ENCODE data around the gene MAPK1.
"Not testable (repeated sequence)": the region's sequence is repeated elsewhere in the genome, so short reads cannot be mapped to it uniquely, and the experiment has no call there.

MAPK1 gene

GRCh38 chr22:21841422-21841821 is 26.0 kb downstream of the MAPK1 start:
- Mint-ChIP-seq H3K27ac (no peak overlapping the region), H3K4me3 (no peak overlapping the region), H3K4me1 (ENCODE audit: low read depth) (peaks cover 15% of the 10 kb centered on the region), H3K27me3 (ENCODE audit: low read depth) (no peaks in the 10 kb centered on the region), H3K36me3 (ENCODE audit: low read depth) (peaks cover 5% of the 10 kb centered on the region), H3K9me3 (no peaks in the 10 kb centered on the region)

- H3K4me1 Mint-ChIP-seq (ENCODE audit: low read depth) = peaks cover 16% of the 10 kb centered on the region
- no peaks in the 10 kb centered on the region for H3K27me3 Mint-ChIP-seq (ENCODE audit: low read depth)
- no peak overlapping the region for H3K27ac Mint-ChIP-seq
- H3K4me3 Mint-ChIP-seq = no peak overlapping the region
- H3K9me3 Mint-ChIP-seq = no peaks in the 10 kb centered on the region
- H3K36me3 Mint-ChIP-seq (ENCODE audit: low read depth) = peaks cover 5% of the 10 kb centered on the region
Measured at GRCh38 chr22:21840236-21840823, 27.1 kb downstream of the MAPK1 start.

GRCh38 chr22:21839765-21840140 is 27.7 kb downstream of the MAPK1 start:
- Mint-ChIP-seq H3K4me3 (no peak overlapping the region), H3K4me1 (ENCODE audit: low read depth) (peaks cover 19% of the 10 kb centered on the region), H3K9me3 (no peaks in the 10 kb centered on the region), H3K27ac (no peak overlapping the region), H3K36me3 (ENCODE audit: low read depth) (peaks cover 5% of the 10 kb centered on the region), H3K27me3 (ENCODE audit: low read depth) (no peaks in the 10 kb centered on the region)

- H3K27me3 Mint-ChIP-seq (ENCODE audit: low read depth); H3K4me3 Mint-ChIP-seq; H3K36me3 Mint-ChIP-seq (ENCODE audit: low read depth); H3K27ac Mint-ChIP-seq; H3K9me3 Mint-ChIP-seq: not testable (repeated sequence)
- peaks cover 22% of the 10 kb centered on the region for H3K4me1 Mint-ChIP-seq (ENCODE audit: low read depth)
Measured at GRCh38 chr22:21839104-21839764, 28.2 kb downstream of the MAPK1 start.

GRCh38 chr22:21837248-21837979 is 30.0 kb downstream of the MAPK1 start:
- H3K9me3 Mint-ChIP-seq = no peaks in the 10 kb centered on the region
- H3K4me3 Mint-ChIP-seq = no peak overlapping the region
- H3K27me3 Mint-ChIP-seq (ENCODE audit: low read depth) = no peaks in the 10 kb centered on the region
- H3K27ac Mint-ChIP-seq = no peak overlapping the region
- H3K36me3 Mint-ChIP-seq (ENCODE audit: low read depth) = peaks cover 2% of the 10 kb centered on the region
- peaks cover 24% of the 10 kb centered on the region for H3K4me1 Mint-ChIP-seq (ENCODE audit: low read depth)

- not testable (repeated sequence) for H3K27ac Mint-ChIP-seq; H3K27me3 Mint-ChIP-seq (ENCODE audit: low read depth); H3K4me3 Mint-ChIP-seq; H3K36me3 Mint-ChIP-seq (ENCODE audit: low read depth); H3K9me3 Mint-ChIP-seq
- H3K4me1 Mint-ChIP-seq (ENCODE audit: low read depth) = peaks cover 27% of the 10 kb centered on the region
Measured at GRCh38 chr22:21836486-21836885, 31.0 kb downstream of the MAPK1 start.

GRCh38 chr22:21835378-21835777 is 32.1 kb downstream of the MAPK1 start:
- no peak overlapping the region for H3K4me3 Mint-ChIP-seq
- H3K36me3 Mint-ChIP-seq (ENCODE audit: low read depth) = peaks cover 2% of the 10 kb centered on the region
- no peaks in the 10 kb centered on the region for H3K9me3 Mint-ChIP-seq
- H3K4me1 Mint-ChIP-seq (ENCODE audit: low read depth) = peaks cover 26% of the 10 kb centered on the region
- H3K27me3 Mint-ChIP-seq (ENCODE audit: low read depth) = no peaks in the 10 kb centered on the region
- H3K27ac Mint-ChIP-seq = no peak overlapping the region

- Mint-ChIP-seq H3K4me1 (ENCODE audit: low read depth) (peaks cover 26% of the 10 kb centered on the region), H3K27me3 (ENCODE audit: low read depth) (no peaks in the 10 kb centered on the region), H3K4me3 (no peak overlapping the region), H3K9me3 (no peaks in the 10 kb centered on the region), H3K27ac (no peak overlapping the region), H3K36me3 (ENCODE audit: low read depth) (peaks cover 2% of the 10 kb centered on the region)
Measured at GRCh38 chr22:21834869-21835268, 32.6 kb downstream of the MAPK1 start.

GRCh38 chr22:21832291-21833290 is 34.9 kb downstream of the MAPK1 start:
- Mint-ChIP-seq H3K36me3 (ENCODE audit: low read depth) (peaks cover 1% of the 10 kb centered on the region), H3K27ac (no peak overlapping the region), H3K4me1 (ENCODE audit: low read depth) (peaks cover 22% of the 10 kb centered on the region), H3K27me3 (ENCODE audit: low read depth) (no peaks in the 10 kb centered on the region), H3K4me3 (no peak overlapping the region), H3K9me3 (no peaks in the 10 kb centered on the region)

- H3K27ac Mint-ChIP-seq = no peak overlapping the region
- no peak overlapping the region for H3K4me3 Mint-ChIP-seq
- peaks cover 1% of the 10 kb centered on the region for H3K36me3 Mint-ChIP-seq (ENCODE audit: low read depth)
- H3K27me3 Mint-ChIP-seq (ENCODE audit: low read depth) = no peaks in the 10 kb centered on the region
- H3K4me1 Mint-ChIP-seq (ENCODE audit: low read depth) = peaks cover 14% of the 10 kb centered on the region
- no peaks in the 10 kb centered on the region for H3K9me3 Mint-ChIP-seq
Measured at GRCh38 chr22:21829523-21829922, 37.9 kb downstream of the MAPK1 start.

GRCh38 chr22:21828268-21828638 is 39.2 kb downstream of the MAPK1 start:
- Mint-ChIP-seq H3K27me3 (ENCODE audit: low read depth) (no peaks in the 10 kb centered on the region), H3K4me3 (no peak overlapping the region), H3K27ac (no peak overlapping the region), H3K36me3 (ENCODE audit: low read depth) (peaks cover 1% of the 10 kb centered on the region), H3K9me3 (no peaks in the 10 kb centered on the region), H3K4me1 (ENCODE audit: low read depth) (peaks cover 17% of the 10 kb centered on the region)

GRCh38 chr22:21827628-21828267 is 39.7 kb downstream of the MAPK1 start:
- Mint-ChIP-seq H3K4me3 (no peak overlapping the region), H3K9me3 (no peaks in the 10 kb centered on the region), H3K36me3 (ENCODE audit: low read depth) (peaks cover 1% of the 10 kb centered on the region), H3K27me3 (ENCODE audit: low read depth) (no peaks in the 10 kb centered on the region), H3K27ac (no peak overlapping the region), H3K4me1 (ENCODE audit: low read depth) (peaks cover 16% of the 10 kb centered on the region)

- H3K9me3 Mint-ChIP-seq = no peaks in the 10 kb centered on the region
- peaks cover 1% of the 10 kb centered on the region for H3K36me3 Mint-ChIP-seq (ENCODE audit: low read depth)
- H3K4me3 Mint-ChIP-seq = no peak overlapping the region
- no peak overlapping the region for H3K27ac Mint-ChIP-seq
- H3K27me3 Mint-ChIP-seq (ENCODE audit: low read depth) = no peaks in the 10 kb centered on the region
- peaks cover 13% of the 10 kb centered on the region for H3K4me1 Mint-ChIP-seq (ENCODE audit: low read depth)
Measured at GRCh38 chr22:21826204-21826603, 41.2 kb downstream of the MAPK1 start.

GRCh38 chr22:21824962-21825361 is 42.5 kb downstream of the MAPK1 start:
- not testable (repeated sequence) for H3K27ac Mint-ChIP-seq; H3K36me3 Mint-ChIP-seq (ENCODE audit: low read depth); H3K4me3 Mint-ChIP-seq; H3K27me3 Mint-ChIP-seq (ENCODE audit: low read depth); H3K9me3 Mint-ChIP-seq
- peaks cover 15% of the 10 kb centered on the region for H3K4me1 Mint-ChIP-seq (ENCODE audit: low read depth)

All from T-helper 1 cell treated with Interleukin-12 subunit alpha and Interleukin-12 subunit beta and Interleukin-4 antibody, amounts not matched to agents 30 μg/mL and 1 μg/mL, for 36 hours (primary cell).